ENCODE data around the gene ADGRG3.
"Not testable (repeated sequence)": the region's sequence is repeated elsewhere in the genome, so short reads cannot be mapped to it uniquely, and the experiment has no call there.

Gene ADGRG3

DNA sequence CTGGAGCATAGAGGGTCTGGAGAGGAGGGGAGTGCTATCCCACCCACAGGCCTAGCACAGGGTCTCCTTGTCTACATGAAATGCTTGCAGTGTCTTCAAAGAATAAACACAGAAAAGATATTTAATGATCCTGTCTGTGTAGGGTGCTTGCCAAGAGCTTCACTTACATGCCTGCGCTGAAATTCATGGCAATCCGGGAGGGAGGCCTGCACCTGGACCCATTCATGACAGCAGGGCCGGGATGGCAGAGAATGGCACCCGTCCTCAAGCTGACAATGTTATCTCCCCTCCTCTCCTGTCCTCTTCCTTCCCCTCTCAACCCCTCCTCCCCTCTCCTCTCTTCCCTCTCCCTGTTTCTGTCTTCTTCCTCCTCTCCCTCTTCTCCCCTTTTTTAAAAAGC, 2.1 kb downstream of the ADGRG3 start:
- Histone ChIP-seq H3K9me3 (ENCODE audit: control insufficient read depth, insufficient read depth, low read depth, low read length) (no peaks in the 10 kb centered on the region), H3K4me3 (ENCODE audit: low read depth, low read length) (no peak overlapping the region), H3K27ac (ENCODE audit: extremely low read depth, low read depth, low read length) (no peak overlapping the region), H3K36me3 (ENCODE audit: control insufficient read depth in 2 of 2, insufficient read depth in 1 of 2, low read length in 2 of 2) (no peaks in the 10 kb centered on the region), H3K4me1 (ENCODE audit: control insufficient read depth, insufficient read depth, low read length) (no peaks in the 10 kb centered on the region)
- CTCF ChIA-PET = interaction anchor here (1.3 kb wide), 1 partner anchor 20 kb away, joined by 5 read pairs; no protein-coding TSS in a partner anchor
- TF ChIP-seq, protein P1, sequence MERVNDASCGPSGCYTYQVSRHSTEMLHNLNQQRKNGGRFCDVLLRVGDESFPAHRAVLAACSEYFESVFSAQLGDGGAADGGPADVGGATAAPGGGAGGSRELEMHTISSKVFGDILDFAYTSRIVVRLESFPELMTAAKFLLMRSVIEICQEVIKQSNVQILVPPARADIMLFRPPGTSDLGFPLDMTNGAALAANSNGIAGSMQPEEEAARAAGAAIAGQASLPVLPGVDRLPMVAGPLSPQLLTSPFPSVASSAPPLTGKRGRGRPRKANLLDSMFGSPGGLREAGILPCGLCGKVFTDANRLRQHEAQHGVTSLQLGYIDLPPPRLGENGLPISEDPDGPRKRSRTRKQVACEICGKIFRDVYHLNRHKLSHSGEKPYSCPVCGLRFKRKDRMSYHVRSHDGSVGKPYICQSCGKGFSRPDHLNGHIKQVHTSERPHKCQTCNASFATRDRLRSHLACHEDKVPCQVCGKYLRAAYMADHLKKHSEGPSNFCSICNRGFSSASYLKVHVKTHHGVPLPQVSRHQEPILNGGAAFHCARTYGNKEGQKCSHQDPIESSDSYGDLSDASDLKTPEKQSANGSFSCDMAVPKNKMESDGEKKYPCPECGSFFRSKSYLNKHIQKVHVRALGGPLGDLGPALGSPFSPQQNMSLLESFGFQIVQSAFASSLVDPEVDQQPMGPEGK (tag by site-specific recombination; IDR thresholded peaks at IDR 0.05) = no peak
- TF ChIP-seq, protein P2, sequence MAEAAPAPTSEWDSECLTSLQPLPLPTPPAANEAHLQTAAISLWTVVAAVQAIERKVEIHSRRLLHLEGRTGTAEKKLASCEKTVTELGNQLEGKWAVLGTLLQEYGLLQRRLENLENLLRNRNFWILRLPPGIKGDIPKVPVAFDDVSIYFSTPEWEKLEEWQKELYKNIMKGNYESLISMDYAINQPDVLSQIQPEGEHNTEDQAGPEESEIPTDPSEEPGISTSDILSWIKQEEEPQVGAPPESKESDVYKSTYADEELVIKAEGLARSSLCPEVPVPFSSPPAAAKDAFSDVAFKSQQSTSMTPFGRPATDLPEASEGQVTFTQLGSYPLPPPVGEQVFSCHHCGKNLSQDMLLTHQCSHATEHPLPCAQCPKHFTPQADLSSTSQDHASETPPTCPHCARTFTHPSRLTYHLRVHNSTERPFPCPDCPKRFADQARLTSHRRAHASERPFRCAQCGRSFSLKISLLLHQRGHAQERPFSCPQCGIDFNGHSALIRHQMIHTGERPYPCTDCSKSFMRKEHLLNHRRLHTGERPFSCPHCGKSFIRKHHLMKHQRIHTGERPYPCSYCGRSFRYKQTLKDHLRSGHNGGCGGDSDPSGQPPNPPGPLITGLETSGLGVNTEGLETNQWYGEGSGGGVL (tag by site-specific recombination; IDR thresholded peaks at IDR 0.05) = 0 out of 2 replicates have a peak, but pooled peaks have one; percentile 24
- POLR2A ChIA-PET = no interaction called here

DNA sequence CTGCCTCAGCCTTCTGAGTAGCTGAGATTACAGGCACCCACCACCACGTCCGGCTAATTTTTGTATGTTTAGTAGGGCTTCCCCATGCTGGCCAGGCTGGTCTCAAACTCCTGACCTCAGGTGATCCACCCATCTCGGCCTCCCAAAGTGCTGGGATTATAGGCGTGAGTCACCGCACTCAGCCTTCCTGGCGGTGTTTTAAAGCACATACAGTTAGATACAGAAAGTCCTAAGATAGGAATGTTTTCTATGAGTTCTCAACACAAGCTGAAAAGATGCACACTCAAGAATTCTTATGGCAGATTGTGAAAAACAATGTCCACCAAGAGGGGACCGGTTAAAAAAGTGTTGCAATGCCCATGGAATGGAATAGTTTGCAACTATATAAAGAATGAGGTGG, 3.3 kb downstream of the ADGRG3 start:
- POLR2A ChIA-PET; H3K27ac ChIP-seq (ENCODE audit: extremely low read depth, low read depth, low read length); H3K4me3 ChIP-seq (ENCODE audit: low read depth, low read length); H3K36me3 ChIP-seq (ENCODE audit: control insufficient read depth in 2 of 2, insufficient read depth in 1 of 2, low read length in 2 of 2); H3K4me1 ChIP-seq (ENCODE audit: control insufficient read depth, insufficient read depth, low read length); H3K9me3 ChIP-seq (ENCODE audit: control insufficient read depth, insufficient read depth, low read depth, low read length): not testable (repeated sequence)
- CTCF ChIA-PET = interaction anchor here (0.6 to 1.8 kb wide), 2 partner anchors 15 to 413 kb away, joined by 3 to 4 read pairs; no protein-coding TSS in a partner anchor

DNA sequence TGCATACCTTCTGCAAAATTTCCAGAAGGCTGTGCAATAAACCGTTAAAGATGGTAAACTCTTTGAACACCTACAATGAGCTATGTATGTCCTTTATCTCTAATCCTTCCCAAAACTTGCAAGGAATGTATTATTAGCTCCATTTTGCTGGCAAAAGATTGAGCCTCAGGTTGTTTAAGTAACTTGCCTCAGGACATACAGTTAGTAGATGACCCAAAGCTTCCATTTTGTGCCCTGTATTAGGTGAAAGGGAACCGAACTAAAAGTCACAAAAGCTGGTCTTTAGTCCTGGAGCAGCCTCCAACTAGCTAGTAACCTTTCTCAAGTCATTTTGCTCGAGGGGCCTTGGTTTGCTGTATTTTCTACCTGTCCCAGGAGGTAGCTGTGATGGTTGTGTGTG, 4.3 kb downstream of the ADGRG3 start:
- H3K4me1 ChIP-seq (ENCODE audit: control insufficient read depth, insufficient read depth, low read length) = no peaks in the 10 kb centered on the region
- no peaks in the 10 kb centered on the region for H3K9me3 ChIP-seq (ENCODE audit: control insufficient read depth, insufficient read depth, low read depth, low read length)
- CTCF ChIA-PET = interaction anchor here (0.8 to 1.8 kb wide), 4 partner anchors 16 to 96 kb away, joined by 3 to 4 read pairs (median 4); no protein-coding TSS in a partner anchor
- no peak for TF ChIP-seq ZNF596 (tag by site-specific recombination; IDR thresholded peaks at IDR 0.05)
- no peak for TF ChIP-seq ZNF223 (tag by site-specific recombination; IDR thresholded peaks at IDR 0.05)
- TF ChIP-seq ZNF133 (tag by site-specific recombination; IDR thresholded peaks at IDR 0.05) = no peak
- TF ChIP-seq MEIS1 (CRISPR knock-in tag; IDR thresholded peaks at IDR 0.05; ENCODE audit: borderline replicate concordance) = no peak
- H3K4me3 ChIP-seq (ENCODE audit: low read depth, low read length) = no peak overlapping the region
- H3K27ac ChIP-seq (ENCODE audit: extremely low read depth, low read depth, low read length) = no peak overlapping the region
- POLR2A ChIA-PET = no interaction called here
- H3K36me3 ChIP-seq (ENCODE audit: control insufficient read depth in 2 of 2, insufficient read depth in 1 of 2, low read length in 2 of 2) = no peaks in the 10 kb centered on the region

DNA sequence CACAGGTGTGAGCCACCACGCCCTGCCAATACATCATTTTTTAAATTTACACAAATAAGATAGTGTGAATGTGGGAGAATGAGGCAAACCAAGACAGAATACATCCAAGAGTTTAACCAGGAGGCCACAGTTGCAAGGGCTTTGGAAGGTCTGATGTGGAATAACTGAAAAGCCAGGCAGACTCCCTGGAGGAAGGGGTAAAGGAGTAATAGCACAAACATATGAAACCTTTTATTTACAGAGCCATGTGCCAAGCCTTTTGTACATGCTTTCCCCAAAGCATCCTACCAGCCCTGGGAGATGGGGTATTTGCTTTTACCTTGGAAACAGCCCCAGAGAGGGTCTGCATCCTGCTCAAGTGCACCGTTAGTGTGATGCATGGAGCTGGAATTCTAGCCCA, 4.7 kb downstream of the ADGRG3 start:
- CTCF ChIA-PET = interaction anchor here (1.0 to 1.8 kb wide), 3 partner anchors 16 to 50 kb away, joined by 4 read pairs; no protein-coding TSS in a partner anchor
- H3K4me1 ChIP-seq (ENCODE audit: control insufficient read depth, insufficient read depth, low read length) = no peaks in the 10 kb centered on the region
- no peaks in the 10 kb centered on the region for H3K9me3 ChIP-seq (ENCODE audit: control insufficient read depth, insufficient read depth, low read depth, low read length)
- TF ChIP-seq ZNF391 (tag by site-specific recombination; IDR thresholded peaks at IDR 0.05; ENCODE audit: borderline replicate concordance, low read depth) = no peak
- POLR2A ChIA-PET = no interaction called here
- H3K4me3 ChIP-seq (ENCODE audit: low read depth, low read length) = no peak overlapping the region
- H3K36me3 ChIP-seq (ENCODE audit: control insufficient read depth in 2 of 2, insufficient read depth in 1 of 2, low read length in 2 of 2) = no peaks in the 10 kb centered on the region
- H3K27ac ChIP-seq (ENCODE audit: extremely low read depth, low read depth, low read length) = no peak overlapping the region

DNA sequence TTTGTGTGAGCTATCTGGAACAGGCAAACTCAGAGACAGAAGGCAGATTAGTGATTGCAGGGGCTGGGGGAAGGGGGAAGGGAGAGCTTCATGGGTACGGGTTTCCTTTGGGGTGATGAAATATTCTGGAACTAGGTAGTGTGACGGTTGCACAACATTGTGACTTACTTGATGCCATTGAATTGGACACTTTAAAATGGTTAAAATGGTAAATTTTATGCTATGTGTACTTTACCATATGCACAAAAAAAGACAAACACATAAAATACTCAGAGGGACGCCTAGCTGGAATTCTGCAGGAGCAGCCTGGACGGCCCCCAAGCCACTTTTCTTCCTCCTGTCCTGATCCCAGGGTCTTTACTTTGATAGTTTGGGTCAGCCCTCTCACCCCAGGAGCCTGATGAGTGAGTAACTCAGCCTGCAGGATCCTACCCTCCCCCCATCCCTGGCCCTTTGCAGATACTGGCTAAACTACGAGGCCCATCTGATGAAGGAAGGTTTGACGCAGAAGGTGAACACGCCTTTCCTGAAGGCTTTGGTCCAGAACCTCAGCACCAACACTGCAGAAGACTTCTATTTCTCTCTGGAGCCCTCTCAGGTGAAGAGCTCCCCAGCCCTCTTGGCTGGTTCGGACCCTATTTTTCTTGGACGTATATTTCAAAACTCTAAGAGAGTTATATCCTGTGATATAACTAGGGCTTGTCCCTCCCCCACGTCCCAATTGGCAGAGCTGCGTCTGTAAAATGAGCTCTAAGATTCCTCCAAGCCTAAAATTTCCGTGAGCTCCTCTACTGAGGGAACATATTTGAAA, 7.8 kb downstream of the ADGRG3 start:
- Histone ChIP-seq H3K4me3 (ENCODE audit: low read depth, low read length) (no peak overlapping the region), H3K27ac (ENCODE audit: extremely low read depth, low read depth, low read length) (no peak overlapping the region), H3K36me3 (ENCODE audit: control insufficient read depth in 2 of 2, insufficient read depth in 1 of 2, low read length in 2 of 2) (no peaks in the 10 kb centered on the region), H3K9me3 (ENCODE audit: control insufficient read depth, insufficient read depth, low read depth, low read length) (no peaks in the 10 kb centered on the region), H3K4me1 (ENCODE audit: control insufficient read depth, insufficient read depth, low read length) (no peaks in the 10 kb centered on the region)
- POLR2A ChIA-PET = interaction anchor here (0.5 kb wide), 1 partner anchor 452 kb away, joined by 3 read pairs; no protein-coding TSS in a partner anchor
- CTCF ChIA-PET = interaction anchor here (0.6 to 1.2 kb wide), 3 partner anchors 9 to 214 kb away, joined by 3 to 4 read pairs (median 3); no protein-coding TSS in a partner anchor
- no peak for TF ChIP-seq ZNF211 (tag by site-specific recombination; IDR thresholded peaks at IDR 0.05; ENCODE audit: low read depth)
- TF ChIP-seq ZNF404 (tag by site-specific recombination; IDR thresholded peaks at IDR 0.05) = no peak
- TF ChIP-seq, protein P3, sequence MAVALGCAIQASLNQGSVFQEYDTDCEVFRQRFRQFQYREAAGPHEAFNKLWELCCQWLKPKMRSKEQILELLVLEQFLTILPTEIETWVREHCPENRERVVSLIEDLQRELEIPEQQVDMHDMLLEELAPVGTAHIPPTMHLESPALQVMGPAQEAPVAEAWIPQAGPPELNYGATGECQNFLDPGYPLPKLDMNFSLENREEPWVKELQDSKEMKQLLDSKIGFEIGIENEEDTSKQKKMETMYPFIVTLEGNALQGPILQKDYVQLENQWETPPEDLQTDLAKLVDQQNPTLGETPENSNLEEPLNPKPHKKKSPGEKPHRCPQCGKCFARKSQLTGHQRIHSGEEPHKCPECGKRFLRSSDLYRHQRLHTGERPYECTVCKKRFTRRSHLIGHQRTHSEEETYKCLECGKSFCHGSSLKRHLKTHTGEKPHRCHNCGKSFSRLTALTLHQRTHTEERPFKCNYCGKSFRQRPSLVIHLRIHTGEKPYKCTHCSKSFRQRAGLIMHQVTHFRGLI (tag by site-specific recombination; IDR thresholded peaks at IDR 0.05) = no peak
- TF ChIP-seq ZNF548 (tag by site-specific recombination; IDR thresholded peaks at IDR 0.05) = no peak
- TF ChIP-seq HOXD13 (CRISPR knock-in tag; IDR thresholded peaks at IDR 0.05; ENCODE audit: borderline replicate concordance) = no peak
- peak; percentile 44 for TF ChIP-seq ZIC2 (tag by site-specific recombination; IDR thresholded peaks at IDR 0.05)
- 0 out of 2 replicates have a peak, but pooled peaks have one; percentile 15 for TF ChIP-seq ZNF629 (tag by site-specific recombination; IDR thresholded peaks at IDR 0.05)
- TF ChIP-seq ZNF561 (tag by site-specific recombination; IDR thresholded peaks at IDR 0.05; ENCODE audit: borderline replicate concordance) = no peak
- TF ChIP-seq SETDB1 (IDR thresholded peaks at IDR 0.05; ENCODE audit: insufficient read length, low read length) = no peak
